Measurements from ENCODE around the gene AMZ1. TPM values are rescaled to one million over a fixed set of nuclear protein-coding genes. Genes with fewer than 3 reads are reported as not detected.

AMZ1 gene
- total RNA-seq, 2 experiments from 2014 or later = 0.14 TPM

DNA sequence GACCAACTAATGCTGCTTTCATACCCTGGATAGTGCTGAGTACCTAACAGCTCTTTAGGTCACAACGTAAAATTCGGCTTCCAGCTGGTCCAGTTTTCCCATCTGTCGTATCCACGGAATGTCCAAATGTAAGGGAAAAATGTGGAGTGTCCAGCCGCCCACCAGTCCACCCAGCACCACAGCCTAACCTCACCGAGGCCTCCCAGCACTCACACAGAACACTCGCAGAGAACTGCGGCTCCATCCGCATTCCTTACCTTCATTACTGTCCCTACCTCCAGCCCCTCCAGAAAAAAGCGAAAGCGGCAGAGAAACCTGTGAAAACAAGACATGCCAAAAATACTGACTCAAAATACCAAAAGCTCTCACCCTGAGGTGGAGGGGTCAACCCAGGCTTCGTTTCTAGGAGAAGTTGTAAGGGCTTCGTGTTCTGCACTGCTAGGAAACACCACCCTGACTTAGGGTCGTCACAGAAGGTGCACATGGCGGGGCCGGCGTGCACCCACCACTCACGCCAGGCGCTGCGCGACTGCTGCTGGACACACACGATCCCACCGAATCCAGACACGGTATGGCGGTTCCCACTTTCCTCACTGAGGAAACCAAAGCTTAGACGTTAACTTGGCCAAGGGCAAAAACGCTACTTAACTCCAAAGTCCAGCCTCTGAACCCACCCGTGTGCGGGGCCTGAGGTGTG is 73.9 kb downstream of the AMZ1 start:
- CTCF ChIA-PET = interaction anchor here (1.3 to 1.7 kb wide), 4 partner anchors 9 to 90 kb away, joined by 3 to 8 read pairs (median 4); no protein-coding TSS in a partner anchor

GRCh38 chr7:2763597-2763996 is 75.6 kb downstream of the AMZ1 start:
- POLR2A ChIA-PET = no interaction called here

More for the DNA sequence above, 73.9 kb downstream of the AMZ1 start:
- ATAC-seq = no peak
- Mint-ChIP-seq H3K36me3 (ENCODE audit: low read depth) (peaks cover 2% of the 10 kb centered on the region), H3K4me1 (peaks cover 38% of the 10 kb centered on the region), H3K27ac (no peak overlapping the region), H3K4me3 (no peak overlapping the region), H3K27me3 (no peaks in the 10 kb centered on the region), H3K9me3 (ENCODE audit: low read depth) (no peaks in the 10 kb centered on the region)
- intact Hi-C loops (cut with DNase I, micrococcal nuclease) = no loop called here
- POLR2A ChIA-PET = no interaction called here
- no peak for DNase-seq

GRCh38 chr7:2764621-2765020 is 76.6 kb downstream of the AMZ1 start:
- no peaks in the 10 kb centered on the region for H3K9me3 Mint-ChIP-seq (ENCODE audit: low read depth)
- no peak for ATAC-seq
- intact Hi-C loops (cut with DNase I, micrococcal nuclease) = no loop called here
- DNase-seq = no peak
- CTCF ChIA-PET = interaction anchor here (0.6 kb wide), 1 partner anchor 569 kb away, joined by 3 read pairs; no protein-coding TSS in a partner anchor
- no peaks in the 10 kb centered on the region for H3K36me3 Mint-ChIP-seq (ENCODE audit: low read depth)
- H3K27me3 Mint-ChIP-seq = no peaks in the 10 kb centered on the region
- no peak overlapping the region for H3K4me3 Mint-ChIP-seq
- no peak overlapping the region for H3K27ac Mint-ChIP-seq
- POLR2A ChIA-PET = no interaction called here
- H3K4me1 Mint-ChIP-seq = peaks cover 14% of the 10 kb centered on the region

More at GRCh38 chr7:2763597-2763996, 75.6 kb downstream of the AMZ1 start:
- H3K27ac Mint-ChIP-seq = no peak overlapping the region
- intact Hi-C loops (cut with DNase I, micrococcal nuclease) = no loop called here
- CTCF ChIA-PET = interaction anchor here (0.8 to 1.5 kb wide), 5 partner anchors 9 to 78 kb away, joined by 3 to 6 read pairs (median 4); no protein-coding TSS in a partner anchor
- ATAC-seq (no peak), DNase-seq (no peak)
- H3K9me3 Mint-ChIP-seq (ENCODE audit: low read depth) = no peaks in the 10 kb centered on the region
- H3K4me3 Mint-ChIP-seq = no peak overlapping the region
- H3K36me3 Mint-ChIP-seq (ENCODE audit: low read depth) = peaks cover under 1% of the 10 kb centered on the region
- H3K4me1 Mint-ChIP-seq = peaks cover 23% of the 10 kb centered on the region
- no peaks in the 10 kb centered on the region for H3K27me3 Mint-ChIP-seq

Other genes with a start within 250 kb of the AMZ1 start
- not detected for gene GRIFIN, start 211.8 kb upstream of the AMZ1 start, total RNA-seq
- 10 to 100 TPM; 14.9 to 23.3 TPM for gene LFNG, start 168.4 kb upstream of the AMZ1 start, total RNA-seq
- gene BRAT1, start 132.7 kb upstream of the AMZ1 start, total RNA-seq = 10 to 100 TPM; 34.7 to 35.9 TPM
- 1 to 10 TPM; 7.2 to 8.4 TPM for gene IQCE, start 129.2 kb upstream of the AMZ1 start, total RNA-seq
- gene TTYH3, start 56.2 kb upstream of the AMZ1 start, total RNA-seq = 10 to 100 TPM; 18.7 to 20.2 TPM
- 10 to 100 TPM; 19.5 to 22.6 TPM for gene GNA12, start 156.1 kb downstream of the AMZ1 start, total RNA-seq

All from activated CD4-positive, alpha-beta T cell treated with anti-CD3 and anti-CD28 coated beads for 36 hours (primary cell).